GM23248 (cell line): ENCODE measurements around the gene RFTN1. TPM values are rescaled to one million over a fixed set of nuclear protein-coding genes. Genes with fewer than 3 reads are reported as not detected.

Source experiments
- DNase-seq: peaks from one replicate; pipeline ENCODE4 v3.0.0-alpha.2; 2015
- H2AFZ ChIP-seq: fragments of 200-600 bp; sonication (generic); 2 replicates; pipeline ENCODE4 v1.6.1; 2016; ENCODE audit warnings: antibody characterized with exemption
- H3F3A ChIP-seq: fragments of 200-600 bp; sonication (generic); 2 replicates; pipeline ENCODE4 v1.6.1; 2016; ENCODE audit warnings: mild to moderate bottlenecking, antibody characterized with exemption, mixed run types; ENCODE audit not compliant: insufficient read depth
- H3K27ac ChIP-seq: fragments of 200-600 bp; sonication (generic); 2 replicates; pipeline ENCODE4 v1.5.1; 2016; ENCODE audit warnings: mild to moderate bottlenecking
- H3K27me3 ChIP-seq: fragments of 200-600 bp; sonication (generic); replicated peaks from 2 replicates; pipeline ENCODE4 v1.6.1; 2016; ENCODE audit warnings: mild to moderate bottlenecking; ENCODE audit not compliant: insufficient read depth
- H3K36me3 ChIP-seq: fragments of 200-600 bp; sonication (generic); 2 replicates; pipeline ENCODE4 v1.6.1; 2016; ENCODE audit warnings: low read depth, mild to moderate bottlenecking
- H3K4me1 ChIP-seq: fragments of 200-600 bp; sonication (generic); 2 replicates; pipeline ENCODE4 v1.6.1; 2016; ENCODE audit warnings: mild to moderate bottlenecking; ENCODE audit not compliant: insufficient read depth
- H3K4me2 ChIP-seq: fragments of 200-600 bp; sonication (generic); one replicate; pipeline ENCODE4 v1.6.1; 2016; ENCODE audit warnings: mild to moderate bottlenecking; ENCODE audit not compliant: unreplicated experiment
- H3K4me3 ChIP-seq: fragments of 200-600 bp; sonication (generic); 2 replicates; pipeline ENCODE4 v1.5.1; 2016; ENCODE audit warnings: mild to moderate bottlenecking
- H3K79me2 ChIP-seq: fragments of 200-600 bp; sonication (generic); 2 replicates; pipeline ENCODE4 v1.6.1; 2016; ENCODE audit warnings: mild to moderate bottlenecking; ENCODE audit not compliant: insufficient read depth
- H3K9ac ChIP-seq: fragments of 200-600 bp; sonication (generic); 2 replicates; pipeline ENCODE4 v1.6.1; 2016; ENCODE audit warnings: mild to moderate bottlenecking
- H3K9me2 ChIP-seq: fragments of 200-600 bp; sonication (generic); 2 replicates; pipeline ENCODE4 v1.6.1; 2016; ENCODE audit warnings: mixed run types, mild to moderate bottlenecking, moderate library complexity; ENCODE audit not compliant: insufficient read depth
- H3K9me3 ChIP-seq: fragments of 200-600 bp; sonication (generic); one replicate; pipeline ENCODE4 v1.6.1; 2017; ENCODE audit warnings: low read depth
- H4K20me1 ChIP-seq: fragments of 200-600 bp; sonication (generic); 2 replicates; pipeline ENCODE4 v1.6.0; 2016; ENCODE audit not compliant: insufficient read depth
- EZH2 ChIP-seq: fragments of 200-600 bp; sonication (generic); IDR thresholded peaks from 2 replicates; pipeline ENCODE4 v1.6.1; 2018; ENCODE audit warnings: antibody characterized with exemption, mild to moderate bottlenecking; ENCODE audit not compliant: insufficient read depth, poor library complexity, severe bottlenecking
- EZH2phosphoT487 ChIP-seq: fragments of 200-600 bp; sonication (generic); IDR thresholded peaks from 2 replicates; pipeline ENCODE4 v1.6.1; 2018; ENCODE audit warnings: antibody characterized with exemption, moderate library complexity, mild to moderate bottlenecking, low read depth; ENCODE audit not compliant: insufficient read depth
- WGBS, 2 experiments: methylation state at CpG; one replicate each; pipeline ENCODE4 v1.1.6; 2015 to 2017; ENCODE audit warnings: low lambda C conversion rate in 2 of 2, low coverage in 1 of 2; ENCODE audit errors: missing lambda C conversion rate in 2 of 2; 5-methylcytosine and 5-hydroxymethylcytosine counted together
- in situ Hi-C: fragments of 300-500 bp; cut with MboI; formaldehyde crosslinking; loops from 2 replicates; pipeline ENCODE4 v1.15.0; 2020
- polyA plus RNA-seq: library from polyadenylated mRNA; unstranded; fragments of >200 nt; fragmentation: Nextera tagmentation; extraction: Ambion mirVana; gene quantifications from 2 replicates; pipeline ENCODE4 v1.2.1, GENCODE V29; 2016
- total RNA-seq: library from RNA; depleted of rRNA; stranded (reverse); fragments of >200 nt; shearing (Covaris generic); gene quantifications from 2 replicates; pipeline ENCODE4 v1.2.3, GENCODE V29; 2014

RFTN1 gene
- total and polyA plus RNA-seq, 2 experiments from 2014 or later: 43.1 to 77.7 TPM

DNA sequence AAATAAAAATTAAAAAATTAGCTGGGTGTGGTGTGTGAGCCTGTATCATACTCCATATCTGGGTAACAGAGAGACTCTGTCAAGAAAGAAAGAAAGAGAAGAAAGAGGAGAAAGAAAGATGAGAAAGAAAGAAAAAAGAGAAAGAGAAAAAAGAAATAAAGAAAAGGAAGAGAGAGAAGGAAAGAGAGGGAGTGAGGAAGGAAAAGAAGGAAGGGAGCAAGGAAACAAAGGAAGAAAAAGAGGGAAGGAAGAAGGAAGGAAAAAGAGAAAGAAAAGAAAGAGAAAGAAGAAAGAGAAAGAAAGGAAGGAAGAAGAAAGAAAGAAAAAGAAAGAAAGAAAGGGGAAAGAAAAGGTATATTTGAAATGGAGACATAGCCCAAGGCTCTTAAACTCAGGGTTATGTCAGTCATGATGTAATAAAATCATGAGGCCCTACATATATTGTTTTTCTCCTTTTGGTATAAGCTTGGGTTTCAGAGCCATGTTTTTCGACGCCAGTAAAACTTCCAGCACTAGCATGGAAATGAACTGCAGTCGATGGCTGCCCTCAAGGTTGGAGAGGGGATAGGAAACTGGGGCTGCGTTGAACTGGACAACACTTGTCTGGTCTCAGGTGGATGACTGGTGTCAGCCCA, 38.0 kb upstream of the RFTN1 start:
- Histone ChIP-seq H3K36me3 (no peaks in the 10 kb centered on the region), H3F3A (peaks cover 10% of the 10 kb centered on the region), H3K4me3 (no peak overlapping the region), H3K9me2 (no peaks in the 10 kb centered on the region), H3K4me1 (peaks cover 14% of the 10 kb centered on the region), H3K9ac (peak overlapping the region; percentile 64), H4K20me1 (no peaks in the 10 kb centered on the region), H3K4me2 (peak overlapping the region; percentile 84), H3K9me3 (no peaks in the 10 kb centered on the region), H3K27ac (no peak overlapping the region), H2AFZ (peak overlapping the region; percentile 96), H3K27me3 (no peaks in the 10 kb centered on the region), H3K79me2 (no peaks in the 10 kb centered on the region)
- 88 to 92% methylated on average over 4 of the region's 4 CpGs for WGBS, 2 experiments
- TF ChIP-seq EZH2: no peak
- TF ChIP-seq EZH2phosphoT487: no peak
- in situ Hi-C loops: loop anchor here (10.0 kb wide), 1 partner anchor 257 kb away; no protein-coding TSS in a partner anchor
- DNase-seq: no peak

DNA sequence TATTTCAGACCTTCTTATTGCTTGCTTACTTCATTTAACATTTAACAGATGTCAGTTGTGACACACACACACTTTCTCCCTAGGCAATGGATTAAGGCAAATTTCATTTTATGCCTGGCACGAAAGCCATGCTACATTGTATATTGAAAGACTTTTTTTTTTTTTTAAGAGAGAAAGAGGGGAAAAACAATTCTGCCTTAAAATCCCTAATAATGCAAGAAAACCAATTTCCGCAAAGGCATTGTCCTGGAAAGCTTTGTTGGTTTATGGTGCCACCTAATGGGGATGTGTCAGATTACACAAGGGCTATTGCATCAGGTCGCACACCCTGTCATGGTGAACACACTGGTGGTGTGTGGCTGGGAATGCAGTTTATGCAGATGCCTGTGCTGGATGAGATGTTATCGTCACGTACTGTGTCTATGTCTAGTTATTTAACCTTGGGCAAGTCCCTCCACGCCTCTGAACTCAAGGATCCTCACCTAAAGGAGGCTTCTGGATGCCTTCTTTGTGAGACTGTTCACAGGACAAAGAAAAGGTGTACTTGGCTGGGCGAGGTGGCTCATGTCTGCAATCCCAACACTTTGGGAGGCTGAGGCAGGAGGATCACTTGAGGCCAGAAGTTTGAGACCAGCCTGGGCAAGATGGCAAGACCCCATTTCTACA, 37.3 kb upstream of the RFTN1 start:
- Histone ChIP-seq H3K4me3 (peak overlapping the region; percentile 55), H4K20me1 (no peaks in the 10 kb centered on the region), H3K27ac (no peak overlapping the region), H3K9ac (peak overlapping the region; percentile 64), H3K36me3 (no peaks in the 10 kb centered on the region), H3K9me2 (no peaks in the 10 kb centered on the region), H3K27me3 (no peaks in the 10 kb centered on the region), H2AFZ (peak overlapping the region; percentile 96), H3K4me2 (peak overlapping the region; percentile 84), H3F3A (peaks cover 10% of the 10 kb centered on the region), H3K79me2 (no peaks in the 10 kb centered on the region), H3K9me3 (no peaks in the 10 kb centered on the region), H3K4me1 (peaks cover 14% of the 10 kb centered on the region)
- no peak for TF ChIP-seq EZH2phosphoT487
- no peak for TF ChIP-seq EZH2
- peak; percentile 91 for DNase-seq
- in situ Hi-C loops: loop anchor here (10.0 kb wide), 1 partner anchor 256 kb away; no protein-coding TSS in a partner anchor
- 8 to 9% methylated on average over 7 of the region's 7 CpGs for WGBS, 2 experiments

DNA sequence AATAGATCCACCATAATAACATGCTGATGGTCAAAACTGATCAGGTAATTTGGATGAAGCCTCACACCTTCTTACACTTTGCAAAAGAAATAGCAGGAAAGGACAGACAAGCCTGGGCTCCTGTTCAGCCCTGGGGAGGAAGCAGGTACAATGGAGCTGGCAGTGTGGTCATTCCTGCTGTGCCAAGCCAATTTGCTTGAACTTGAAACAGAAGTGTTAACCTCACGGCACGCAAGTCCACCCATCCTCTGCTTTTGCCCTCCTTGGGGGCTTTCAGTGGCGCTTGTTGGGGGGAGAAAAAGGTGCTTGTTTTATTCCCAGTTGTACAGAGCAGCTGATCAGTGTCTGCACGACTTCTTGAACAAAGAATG, 36.8 kb upstream of the RFTN1 start:
- TF ChIP-seq EZH2phosphoT487: no peak
- TF ChIP-seq EZH2: no peak
- 11 to 20% methylated on average over 4 of the region's 4 CpGs for WGBS, 2 experiments
- peak overlapping the region; percentile 64 for H3K9ac ChIP-seq

DNA sequence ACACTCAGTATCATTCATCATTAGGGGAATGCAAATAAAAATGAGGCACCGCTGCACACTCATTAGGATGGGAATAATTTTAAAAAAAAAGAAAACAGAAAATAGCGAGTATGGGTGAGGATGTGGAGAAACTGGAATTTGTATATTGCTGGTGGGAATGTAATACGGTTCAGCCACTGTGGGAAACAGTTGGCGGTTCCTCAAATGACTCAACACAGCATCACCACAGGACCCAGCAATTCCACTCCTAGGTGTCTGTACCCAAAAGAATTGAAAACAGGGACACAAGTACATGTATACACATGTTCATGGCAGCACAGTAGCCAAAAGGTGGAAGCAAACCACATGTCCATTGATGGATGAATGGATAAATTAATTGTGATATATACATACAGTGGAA, 35.2 kb upstream of the RFTN1 start:
- WGBS, 2 experiments: 52 to 61% methylated on average over 4 of the region's 4 CpGs
- H3K4me2 ChIP-seq: no peak overlapping the region

More for the DNA sequence above, 36.8 kb upstream of the RFTN1 start:
- Histone ChIP-seq H3K36me3 (no peaks in the 10 kb centered on the region), H3K4me2 (peak overlapping the region; percentile 84), H3K9me2 (no peaks in the 10 kb centered on the region), H3K9me3 (no peaks in the 10 kb centered on the region), H3K27me3 (no peaks in the 10 kb centered on the region), H2AFZ (peak overlapping the region; percentile 96), H3K27ac (no peak overlapping the region), H3K4me3 (peak overlapping the region; percentile 55), H4K20me1 (no peaks in the 10 kb centered on the region), H3K79me2 (no peaks in the 10 kb centered on the region), H3K4me1 (peaks cover 14% of the 10 kb centered on the region), H3F3A (peaks cover 10% of the 10 kb centered on the region)
- in situ Hi-C loops: loop anchor here (10.0 kb wide), 1 partner anchor 255 kb away; no protein-coding TSS in a partner anchor
- no peak for DNase-seq

More for the DNA sequence above, 35.2 kb upstream of the RFTN1 start:
- peak; percentile 65 for DNase-seq
- Histone ChIP-seq H3K27ac (0 out of 2 replicates have a peak overlapping the region, but pooled peaks have one; percentile 17), H3K9me3 (no peaks in the 10 kb centered on the region), H3K9me2 (no peaks in the 10 kb centered on the region), H3K36me3 (no peaks in the 10 kb centered on the region), H3K9ac (no peak overlapping the region), H3K27me3 (no peaks in the 10 kb centered on the region; the same call in 1 of the 2 replicates), H3K4me3 (no peak overlapping the region), H2AFZ (no peak overlapping the region), H3K4me1 (peaks cover 14% of the 10 kb centered on the region), H3K79me2 (no peaks in the 10 kb centered on the region), H3F3A (peaks cover 10% of the 10 kb centered on the region), H4K20me1 (no peaks in the 10 kb centered on the region)
- in situ Hi-C loops: loop anchor here (10.0 kb wide), 1 partner anchor 274 kb away; no protein-coding TSS in a partner anchor
- TF ChIP-seq EZH2 (no peak), EZH2phosphoT487 (no peak)
